GM10248 (cell line): Measurements from ENCODE around the gene ZFHX2.

ENCODE experiments used
- CTCF ChIA-PET: fragments of 300-600 bp; sonication (Branson Sonifier 250); formaldehyde crosslinking; extraction: SDS; loops from one replicate; lab custom pipeline; 2021; ENCODE audit warnings: antibody characterized with exemption; lab: Yijun Ruan, JAX
- POLR2A ChIA-PET: fragments of 350-650 bp; sonication (Branson Sonifier 250); formaldehyde crosslinking; extraction: SDS; loops from one replicate; lab custom pipeline; 2020; ENCODE audit warnings: antibody characterized with exemption; lab: Yijun Ruan, JAX
- DNase-seq: peaks from one replicate; pipeline ENCODE4 v3.0.0; 2012; ENCODE audit errors: extremely low spot score
- TF ChIP-seq, protein P1 (sequence below): IDR thresholded peaks from 2 replicates; pipeline ENCODE4 v1.5.1; 2012; ENCODE audit warnings: mild to moderate bottlenecking, low read depth; ENCODE audit errors: extremely low read depth, missing control alignments, control extremely low read depth

ZFHX2 gene

DNA sequence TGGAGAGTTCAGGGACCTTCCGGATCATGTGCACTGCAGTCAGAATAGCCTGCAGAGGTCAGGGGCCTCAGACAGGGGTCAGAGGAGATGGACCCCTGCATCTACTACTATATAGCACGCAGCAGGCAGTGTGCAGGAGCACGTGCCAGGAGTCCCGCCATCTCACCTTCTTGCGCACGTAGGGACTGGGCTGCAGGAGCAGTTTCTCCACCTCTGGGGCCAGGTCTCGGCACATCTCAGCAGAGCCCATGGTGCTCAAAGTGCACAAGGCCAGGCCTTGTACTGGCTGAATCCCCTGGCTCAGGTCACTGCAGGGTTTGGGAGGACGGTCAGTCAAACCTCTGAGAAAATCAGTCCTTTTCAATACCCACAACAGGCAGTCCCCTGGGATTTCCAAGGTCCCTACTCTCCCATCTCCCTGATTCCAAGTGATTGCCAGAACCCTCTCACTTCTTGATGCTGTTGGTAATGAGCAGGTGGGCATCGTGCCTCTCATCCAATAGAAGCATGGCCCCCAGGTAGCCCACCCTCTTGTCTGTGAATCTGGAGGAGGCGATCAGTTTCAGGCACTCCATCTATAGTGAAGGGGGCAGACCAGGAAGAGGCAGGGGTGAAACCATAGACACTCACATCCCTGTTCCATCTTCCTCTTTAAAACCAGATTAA is 14.7 kb upstream of the ZFHX2 start:
- no peak for DNase-seq
- POLR2A ChIA-PET, result no interaction called here
- CTCF ChIA-PET, result interaction anchor here (1.5 to 15.7 kb wide), 4 partner anchors 8 to 98 kb away, joined by 3 to 497 read pairs (median 8); no protein-coding TSS in a partner anchor
- TF ChIP-seq, protein P1, sequence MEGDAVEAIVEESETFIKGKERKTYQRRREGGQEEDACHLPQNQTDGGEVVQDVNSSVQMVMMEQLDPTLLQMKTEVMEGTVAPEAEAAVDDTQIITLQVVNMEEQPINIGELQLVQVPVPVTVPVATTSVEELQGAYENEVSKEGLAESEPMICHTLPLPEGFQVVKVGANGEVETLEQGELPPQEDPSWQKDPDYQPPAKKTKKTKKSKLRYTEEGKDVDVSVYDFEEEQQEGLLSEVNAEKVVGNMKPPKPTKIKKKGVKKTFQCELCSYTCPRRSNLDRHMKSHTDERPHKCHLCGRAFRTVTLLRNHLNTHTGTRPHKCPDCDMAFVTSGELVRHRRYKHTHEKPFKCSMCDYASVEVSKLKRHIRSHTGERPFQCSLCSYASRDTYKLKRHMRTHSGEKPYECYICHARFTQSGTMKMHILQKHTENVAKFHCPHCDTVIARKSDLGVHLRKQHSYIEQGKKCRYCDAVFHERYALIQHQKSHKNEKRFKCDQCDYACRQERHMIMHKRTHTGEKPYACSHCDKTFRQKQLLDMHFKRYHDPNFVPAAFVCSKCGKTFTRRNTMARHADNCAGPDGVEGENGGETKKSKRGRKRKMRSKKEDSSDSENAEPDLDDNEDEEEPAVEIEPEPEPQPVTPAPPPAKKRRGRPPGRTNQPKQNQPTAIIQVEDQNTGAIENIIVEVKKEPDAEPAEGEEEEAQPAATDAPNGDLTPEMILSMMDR, result no peak

GRCh38 chr14:23565626-23566025 is 14.1 kb upstream of the ZFHX2 start:
- POLR2A ChIA-PET, result no interaction called here
- DNase-seq, result no peak
- TF ChIP-seq, protein P1, result no peak
- CTCF ChIA-PET, result interaction anchor here (1.9 to 15.7 kb wide), 3 partner anchors 7 to 85 kb away, joined by 7 to 497 read pairs (median 9); no protein-coding TSS in a partner anchor

DNA sequence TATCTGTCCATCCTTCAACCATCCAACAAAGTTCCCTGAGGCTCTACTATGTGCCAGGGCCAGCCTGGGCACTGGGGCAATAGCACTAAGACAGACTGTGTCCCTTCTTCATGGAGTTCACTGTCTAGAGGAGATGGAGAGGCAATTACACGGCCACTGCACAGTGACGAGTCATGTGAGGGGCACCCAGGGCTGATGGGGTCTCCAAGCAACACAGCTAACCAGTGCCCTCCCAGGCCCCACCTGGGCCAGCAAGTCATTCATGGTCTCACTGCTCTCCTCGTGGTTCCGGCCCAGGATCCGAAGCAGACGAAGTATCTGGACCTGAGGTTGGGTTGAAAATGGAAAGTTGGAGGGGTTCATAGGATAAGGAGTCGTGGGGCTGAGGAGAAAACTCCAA is 13.3 kb upstream of the ZFHX2 start:
- TF ChIP-seq, protein P1, result no peak
- ChIA-PET POLR2A (no interaction called here), CTCF (interaction anchor here (0.7 to 15.7 kb wide), 2 partner anchors 67 to 85 kb away, joined by 3 to 497 read pairs; no protein-coding TSS in a partner anchor)
- no peak for DNase-seq

- POLR2A ChIA-PET, result no interaction called here
- DNase-seq, result no peak
- TF ChIP-seq, protein P1, result no peak
- CTCF ChIA-PET, result interaction anchor here (0.7 to 15.7 kb wide), 4 partner anchors 8 to 346 kb away, joined by 3 to 497 read pairs (median 11); no protein-coding TSS in a partner anchor
Measured at GRCh38 chr14:23564181-23564812, 12.7 kb upstream of the ZFHX2 start.

- TF ChIP-seq, protein P1, result no peak
- DNase-seq, result no peak
- CTCF ChIA-PET, result interaction anchor here (0.6 to 15.7 kb wide), 20 partner anchors 9 to 485 kb away, joined by 3 to 497 read pairs (median 4); partner anchors contain the start of gene PABPN1
- POLR2A ChIA-PET, result no interaction called here
Measured at GRCh38 chr14:23563473-23564180, 12.1 kb upstream of the ZFHX2 start.
